Skeletal muscle satellite cell (primary cell): ENCODE results near the gene SIGLEC1. TPM values are rescaled to one million over a fixed set of nuclear protein-coding genes. Genes with fewer than 3 reads are reported as not detected.

ENCODE experiments used
- H3K27me3 ChIP-seq: 2 replicates; pipeline ENCODE4 v1.7.0; 2013; ENCODE audit warnings: low read length; ENCODE audit not compliant: control insufficient read depth, insufficient read depth
- H3K36me3 ChIP-seq: 2 replicates; pipeline ENCODE4 v1.7.0; 2013; ENCODE audit warnings: mild to moderate bottlenecking, control low read depth, low read length; ENCODE audit not compliant: insufficient read depth
- H3K4me1 ChIP-seq: 2 replicates; pipeline ENCODE4 v1.7.0; 2013; ENCODE audit warnings: low read length; ENCODE audit not compliant: control insufficient read depth, insufficient read depth
- H3K4me2 ChIP-seq: 2 replicates; pipeline ENCODE4 v1.7.0; 2013; ENCODE audit warnings: mild to moderate bottlenecking, low read length
- H3K4me3 ChIP-seq: 2 replicates; pipeline ENCODE4 v1.7.0; 2013; ENCODE audit warnings: low read length
- H3K9ac ChIP-seq: 2 replicates; pipeline ENCODE4 v1.7.0; 2013; ENCODE audit warnings: mild to moderate bottlenecking, low read depth, low read length, moderate library complexity
- H3K9me3 ChIP-seq: replicated peaks from 2 replicates; pipeline ENCODE4 v1.7.0; 2013; ENCODE audit warnings: mild to moderate bottlenecking, control low read depth, low read length
- total RNA-seq: library from RNA; depleted of rRNA; stranded (reverse); fragments of >200 nt; gene quantifications from 2 replicates; pipeline ENCODE4 v1.2.3, GENCODE V29; 2012; rRNA removed

Gene SIGLEC1
- not detected in 2 replicates for total RNA-seq

DNA sequence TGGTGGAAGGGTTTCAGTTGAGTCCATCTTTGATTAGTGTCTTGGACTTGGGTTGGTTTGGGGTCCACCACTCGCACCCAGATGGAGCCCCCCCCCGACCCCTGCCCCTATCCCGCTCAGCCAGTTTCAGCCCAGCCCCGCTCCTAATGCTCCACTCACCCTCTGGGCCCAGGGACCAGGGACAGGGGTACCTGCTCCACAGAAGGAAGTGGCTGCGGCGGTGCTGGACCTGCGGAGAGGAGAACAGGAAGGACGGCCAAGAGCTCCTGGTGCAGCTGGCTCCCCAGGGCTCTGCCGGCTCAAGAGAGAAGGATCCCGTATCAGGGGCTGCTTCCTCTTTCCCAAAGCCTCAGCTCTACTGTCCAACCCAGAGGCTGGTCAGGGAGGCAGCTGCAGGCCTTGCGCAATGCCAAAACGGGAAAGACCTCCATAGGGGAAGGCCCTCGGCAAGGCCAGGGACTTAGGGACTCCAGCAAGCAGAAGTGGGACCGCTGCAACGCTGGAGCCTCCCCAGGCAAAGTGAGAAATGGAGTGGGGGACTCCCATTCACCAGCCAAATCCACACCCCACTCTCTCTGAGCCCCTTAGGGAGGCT lies at the start of gene SIGLEC1:
Gene SIGLEC1, minus strand, starts transcription at position 322 of the 595 bp plus-strand sequence. CDS start 5,472 bp downstream, outside the sequence.
- H3K27me3 ChIP-seq = peaks cover 13% of the 10 kb centered on the region
- peaks cover under 1% of the 10 kb centered on the region for H3K4me1 ChIP-seq
- no peaks in the 10 kb centered on the region for H3K9me3 ChIP-seq
- H3K4me3 ChIP-seq = no peak within 1 kb of the TSS
- H3K4me2 ChIP-seq = no peak within 1 kb of the TSS
- H3K36me3 ChIP-seq = no peaks in the 10 kb centered on the region
- no peak within 1 kb of the TSS for H3K9ac ChIP-seq

DNA sequence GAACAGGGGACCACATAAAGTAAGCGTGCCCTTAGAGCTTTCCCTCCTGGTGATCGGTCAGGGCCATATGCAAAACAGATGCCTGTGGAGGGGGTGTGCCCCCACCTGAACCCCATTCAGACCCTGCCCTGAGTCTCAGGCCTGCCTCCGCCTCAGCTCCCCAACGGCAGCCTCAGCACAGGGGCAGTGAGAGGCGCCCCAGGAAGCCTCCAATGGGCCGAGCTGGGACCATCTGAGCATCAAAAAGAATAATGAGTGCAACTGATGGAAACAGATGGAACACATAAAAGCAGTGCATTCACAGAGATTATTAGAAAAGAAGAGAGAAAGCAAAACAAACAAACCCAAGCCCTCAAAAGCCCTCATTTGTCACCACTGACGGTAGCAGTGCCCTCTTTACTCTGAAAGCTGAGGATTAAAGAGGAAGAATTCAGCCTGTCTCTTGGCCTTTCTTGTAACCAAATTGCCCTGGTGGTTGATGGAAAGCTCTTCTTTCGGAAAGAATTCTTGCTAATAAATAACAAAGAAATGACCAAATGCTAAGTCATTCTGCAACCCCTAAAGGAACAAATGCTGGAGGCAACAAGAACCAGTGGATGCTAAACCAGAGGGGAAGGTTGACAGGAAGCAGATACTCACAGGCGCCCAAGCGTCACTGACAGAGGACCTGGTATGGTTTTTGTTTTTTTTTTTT lies 48.4 kb upstream of the SIGLEC1 start:
- Histone ChIP-seq H3K4me2 (no peak overlapping the region), H3K9me3 (no peaks in the 10 kb centered on the region), H3K4me3 (no peak overlapping the region), H3K4me1 (no peaks in the 10 kb centered on the region), H3K9ac (no peak overlapping the region), H3K27me3 (no peaks in the 10 kb centered on the region), H3K36me3 (peaks cover 6% of the 10 kb centered on the region)

DNA sequence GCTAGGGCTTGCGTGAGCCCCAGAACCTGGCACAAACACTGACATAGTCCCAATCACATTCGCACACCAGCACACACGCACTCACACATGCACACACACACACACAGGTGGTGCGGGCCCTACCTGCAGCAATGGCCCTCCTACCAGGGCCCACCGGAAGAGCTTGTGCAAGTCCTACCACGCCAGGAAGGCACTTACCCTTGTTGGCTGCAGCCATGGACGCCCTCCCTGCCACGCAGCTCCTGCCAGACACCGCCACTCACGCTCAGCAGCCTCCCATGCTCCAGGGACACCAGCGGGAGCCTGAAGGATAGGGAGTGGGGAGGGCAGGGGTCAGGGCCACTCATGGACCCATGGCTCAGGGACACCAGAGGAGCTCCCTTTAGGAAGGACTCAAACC lies 47.5 kb upstream of the SIGLEC1 start:
- Histone ChIP-seq H3K36me3 (peaks cover 6% of the 10 kb centered on the region), H3K4me1 (no peaks in the 10 kb centered on the region), H3K4me3 (no peak overlapping the region), H3K9ac (no peak overlapping the region), H3K9me3 (no peaks in the 10 kb centered on the region), H3K4me2 (no peak overlapping the region), H3K27me3 (no peaks in the 10 kb centered on the region)

DNA sequence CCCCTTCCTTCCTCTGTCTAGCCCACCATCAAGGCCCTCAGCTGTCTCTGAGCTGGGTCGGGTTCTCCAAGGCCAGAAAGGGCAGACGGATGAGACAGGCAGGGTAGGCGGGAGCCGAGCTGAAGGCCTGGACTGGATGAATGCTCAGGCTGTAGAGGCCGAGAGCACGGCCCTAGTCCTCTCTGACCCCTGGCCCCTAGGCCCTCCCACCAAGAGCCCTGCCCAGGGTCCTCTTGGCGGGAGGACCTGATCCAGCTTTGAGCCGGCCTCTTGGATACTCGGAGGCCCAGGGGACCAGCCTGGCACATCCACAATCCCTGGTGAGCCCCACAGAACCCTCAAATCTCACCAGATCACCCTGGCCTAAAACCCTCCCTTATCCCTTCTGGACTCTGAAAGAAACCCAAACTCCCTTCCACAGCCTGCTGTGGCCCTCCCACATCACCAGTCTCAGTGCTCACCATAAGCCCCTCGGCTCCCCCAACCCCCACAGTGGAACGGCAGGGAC lies 47.0 kb upstream of the SIGLEC1 start:
- Histone ChIP-seq H3K9ac (no peak overlapping the region), H3K36me3 (peaks cover 6% of the 10 kb centered on the region), H3K27me3 (no peaks in the 10 kb centered on the region), H3K4me1 (no peaks in the 10 kb centered on the region), H3K4me2 (no peak overlapping the region), H3K4me3 (no peak overlapping the region), H3K9me3 (no peaks in the 10 kb centered on the region)

DNA sequence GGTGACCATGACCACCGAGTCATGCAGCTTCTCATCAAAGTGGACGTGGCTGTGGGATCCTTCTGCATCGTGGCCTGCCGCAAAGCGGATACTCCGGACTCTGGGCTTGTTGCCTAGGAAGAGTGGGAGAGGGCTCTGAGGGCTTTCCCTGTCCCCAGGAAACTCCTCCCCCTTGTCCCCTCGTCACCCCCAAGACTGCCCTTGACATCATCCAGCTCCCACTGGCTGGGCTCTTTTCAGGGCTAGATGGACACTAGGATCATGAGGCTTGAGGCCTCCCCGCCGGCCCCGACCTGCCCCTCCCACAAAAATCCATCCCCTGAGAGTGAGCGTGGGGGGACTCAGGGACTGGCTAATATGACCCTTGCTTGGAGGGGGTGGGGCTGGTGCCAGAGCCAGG lies 46.2 kb upstream of the SIGLEC1 start:
- Histone ChIP-seq H3K4me2 (no peak overlapping the region), H3K36me3 (peaks cover 6% of the 10 kb centered on the region), H3K4me3 (no peak overlapping the region), H3K9ac (no peak overlapping the region), H3K9me3 (no peaks in the 10 kb centered on the region), H3K4me1 (no peaks in the 10 kb centered on the region), H3K27me3 (no peaks in the 10 kb centered on the region)

DNA sequence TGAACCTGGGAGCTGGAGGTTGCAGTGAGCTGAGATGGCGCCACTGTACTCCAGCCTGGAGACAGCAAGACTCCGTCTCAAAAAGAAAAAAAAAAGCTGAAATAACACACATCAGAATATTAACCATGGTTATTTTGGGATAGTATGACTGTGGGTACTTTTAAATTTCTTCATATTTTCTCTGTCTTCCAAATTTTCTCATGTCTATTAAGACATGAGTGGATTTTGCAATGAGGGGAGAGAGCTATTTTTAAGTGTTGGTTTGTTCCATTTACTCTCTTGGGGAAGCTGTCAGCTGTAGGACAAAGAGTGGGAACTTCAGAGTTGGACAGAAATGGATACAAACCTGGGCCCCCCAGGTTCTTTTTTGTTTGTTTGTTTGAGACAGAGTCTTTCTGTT lies 44.9 kb upstream of the SIGLEC1 start:
- no peaks in the 10 kb centered on the region for H3K27me3 ChIP-seq
- H3K36me3 ChIP-seq = peaks cover 6% of the 10 kb centered on the region
- H3K4me1 ChIP-seq = no peaks in the 10 kb centered on the region
- no peaks in the 10 kb centered on the region for H3K9me3 ChIP-seq
- no peak overlapping the region for H3K9ac ChIP-seq
- H3K4me3 ChIP-seq = no peak overlapping the region
- no peak overlapping the region for H3K4me2 ChIP-seq

DNA sequence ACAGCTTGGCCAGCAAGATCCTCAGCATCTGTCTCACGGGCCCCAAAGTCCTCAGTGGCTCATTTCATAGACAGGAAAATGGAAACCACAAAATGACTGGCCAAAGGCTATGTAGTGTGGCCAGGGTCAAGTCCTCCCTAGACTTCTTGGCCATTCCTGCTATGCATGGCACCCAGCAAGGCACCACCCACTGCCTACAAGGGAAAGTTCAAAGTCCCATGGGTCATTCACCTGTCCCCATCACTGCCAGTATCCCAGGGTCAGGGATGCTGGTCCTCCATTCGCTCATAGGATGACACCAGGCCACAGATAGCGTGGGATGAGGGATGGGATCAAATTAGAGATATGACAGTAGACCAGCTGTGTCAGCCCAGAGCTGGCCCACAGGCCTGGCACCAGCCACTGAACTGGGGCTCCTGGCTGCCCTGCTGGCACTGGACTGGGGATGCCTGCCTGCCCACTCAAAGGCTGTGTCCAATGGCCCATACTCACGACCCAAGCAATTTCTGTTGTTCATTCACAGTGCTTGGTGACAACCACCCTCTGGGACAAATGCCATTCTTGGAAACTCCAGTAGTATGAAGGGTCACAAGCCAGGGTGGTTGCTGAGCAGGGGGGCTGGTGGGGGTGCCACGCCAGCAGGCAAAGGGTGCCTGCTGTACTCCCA lies 43.5 kb upstream of the SIGLEC1 start:
- H3K9ac ChIP-seq = no peak overlapping the region
- H3K9me3 ChIP-seq = no peaks in the 10 kb centered on the region
- no peak overlapping the region for H3K4me3 ChIP-seq
- peaks cover 6% of the 10 kb centered on the region for H3K36me3 ChIP-seq
- no peak overlapping the region for H3K4me2 ChIP-seq
- H3K27me3 ChIP-seq = no peaks in the 10 kb centered on the region
- no peaks in the 10 kb centered on the region for H3K4me1 ChIP-seq

DNA sequence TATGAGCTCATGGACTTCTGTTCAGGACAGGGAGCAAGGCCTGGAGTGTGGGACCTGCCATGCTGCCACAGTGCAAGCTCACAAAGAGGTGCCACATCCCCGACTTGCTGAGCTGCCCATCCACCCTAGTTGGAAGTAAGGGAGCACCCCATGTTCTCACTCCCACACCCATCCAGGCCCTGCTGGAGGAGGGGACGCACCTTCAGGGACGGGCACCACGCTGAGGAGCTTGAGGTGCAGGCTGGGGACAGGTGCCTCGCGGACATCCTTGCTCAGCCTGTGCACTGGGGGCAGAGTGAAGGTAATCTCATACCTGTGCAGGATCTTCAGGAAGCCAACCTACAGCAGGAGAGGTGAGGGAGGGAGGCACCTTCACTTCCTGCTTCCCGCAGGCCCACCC lies 42.9 kb upstream of the SIGLEC1 start:
- no peaks in the 10 kb centered on the region for H3K4me1 ChIP-seq
- no peak overlapping the region for H3K4me3 ChIP-seq
- H3K4me2 ChIP-seq = no peak overlapping the region
- peaks cover 6% of the 10 kb centered on the region for H3K36me3 ChIP-seq
- no peaks in the 10 kb centered on the region for H3K9me3 ChIP-seq
- H3K9ac ChIP-seq = no peak overlapping the region
- no peaks in the 10 kb centered on the region for H3K27me3 ChIP-seq

DNA sequence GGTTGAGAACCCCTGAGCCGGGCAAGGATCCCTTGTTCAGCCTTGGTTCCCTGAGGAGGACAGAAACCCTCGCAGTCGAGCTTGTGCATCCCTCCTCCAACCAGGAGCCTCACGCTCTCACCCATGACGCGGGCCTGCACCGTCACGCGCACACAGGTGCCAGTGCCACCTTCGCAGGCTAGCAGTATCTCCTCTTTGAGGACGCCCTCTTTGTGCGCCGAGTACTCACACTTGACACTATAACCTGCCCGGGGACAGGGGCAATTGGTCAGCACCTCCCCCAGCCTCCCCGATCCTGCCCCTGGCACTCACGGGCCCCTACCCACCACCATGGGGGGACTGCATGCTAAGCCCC lies 41.9 kb upstream of the SIGLEC1 start:
- Histone ChIP-seq H3K4me3 (no peak overlapping the region), H3K9ac (no peak overlapping the region), H3K27me3 (no peaks in the 10 kb centered on the region), H3K36me3 (peaks cover 6% of the 10 kb centered on the region), H3K9me3 (no peaks in the 10 kb centered on the region), H3K4me1 (no peaks in the 10 kb centered on the region), H3K4me2 (no peak overlapping the region)

DNA sequence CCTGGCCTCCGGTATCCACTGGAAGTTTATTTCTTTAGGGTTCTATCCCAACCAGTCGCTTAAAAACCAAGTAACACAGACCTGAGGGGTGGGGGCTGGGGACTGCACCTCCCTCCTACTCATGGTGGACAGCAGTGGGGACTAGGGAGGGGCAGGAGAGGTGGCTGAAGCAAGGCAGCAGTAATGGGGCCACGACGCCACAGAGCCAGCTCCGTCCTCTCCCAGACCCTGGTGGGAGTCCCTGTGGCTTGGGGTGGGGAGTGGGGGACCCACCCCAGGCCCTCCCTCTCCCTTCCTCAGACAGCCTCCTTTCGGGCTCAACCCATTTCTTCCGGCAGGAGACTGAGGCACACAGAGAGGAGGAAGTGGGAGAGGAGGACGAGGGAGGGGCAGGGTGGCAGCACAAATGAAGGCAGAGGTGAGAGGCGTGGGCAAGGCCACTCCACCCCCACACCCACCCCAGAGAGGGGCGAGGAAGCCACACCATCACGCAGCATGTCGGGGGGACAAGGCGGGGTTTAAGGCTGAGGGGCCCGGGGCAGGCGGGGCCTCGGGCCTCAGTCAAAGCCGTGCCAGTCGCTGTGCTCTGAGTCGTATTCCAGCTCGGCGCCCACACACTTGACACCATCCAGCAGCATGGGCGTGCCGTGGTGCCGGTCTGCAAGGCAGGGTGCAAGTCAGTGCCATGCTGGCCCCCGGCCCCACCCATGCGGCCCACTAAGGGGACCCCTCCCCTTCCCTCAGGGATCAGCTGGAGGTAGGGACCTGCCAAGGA lies 41.3 kb upstream of the SIGLEC1 start:
- Histone ChIP-seq H3K4me2 (no peak overlapping the region), H3K36me3 (peaks cover 6% of the 10 kb centered on the region), H3K4me1 (no peaks in the 10 kb centered on the region), H3K9me3 (no peaks in the 10 kb centered on the region), H3K27me3 (peaks cover under 1% of the 10 kb centered on the region), H3K9ac (no peak overlapping the region), H3K4me3 (no peak overlapping the region)

DNA sequence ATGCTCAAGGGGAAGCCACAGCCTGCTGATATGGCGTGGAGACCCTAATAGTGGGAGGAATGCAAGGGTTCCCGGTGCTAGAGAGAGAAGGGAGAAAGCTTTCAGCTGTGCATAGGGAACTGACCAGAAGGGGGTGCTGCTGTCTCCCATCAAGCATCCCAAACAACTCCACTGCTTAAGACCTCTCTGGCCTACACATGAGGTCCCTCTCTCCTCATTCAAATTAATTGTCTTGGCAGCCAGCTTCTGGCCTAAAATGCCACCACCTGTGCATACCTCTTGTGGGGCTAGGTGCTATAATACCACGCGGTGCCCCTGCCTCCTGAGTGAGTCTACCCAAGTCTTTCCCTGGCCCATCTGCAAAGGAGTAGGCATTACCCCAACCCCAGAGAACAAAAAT lies 40.7 kb upstream of the SIGLEC1 start:
- Histone ChIP-seq H3K27me3 (peaks cover 7% of the 10 kb centered on the region), H3K9ac (no peak overlapping the region), H3K36me3 (peaks cover 2% of the 10 kb centered on the region), H3K4me1 (no peaks in the 10 kb centered on the region), H3K4me2 (no peak overlapping the region), H3K4me3 (no peak overlapping the region), H3K9me3 (no peaks in the 10 kb centered on the region)
